Right ventricle myocardium inferior (tissue), 1 donor: ENCODE measurements around the gene RPL32. TPM values are rescaled to one million over a fixed set of nuclear protein-coding genes. Genes with fewer than 3 reads are reported as not detected.

ENCODE experiments used
- ATAC-seq: fragments of 200-7000 bp; cut with Tn5 transposase; one replicate; pipeline ENCODE4 v1.9.1; 2020; ENCODE audit warnings: mild to moderate bottlenecking, moderate library complexity
- DNase-seq: peaks from one replicate; pipeline ENCODE4 v3.0.0; 2021; ENCODE audit errors: missing footprints
- intact Hi-C: fragments of 100-400 bp; cut with DNase I; formaldehyde crosslinking; loops from one replicate; pipeline ENCODE4 v1.11.0; 2022
- total RNA-seq: library from RNA; stranded (reverse); fragmentation: NEBNext Ultra II Directional; extraction: Animal tissue kit (Norgen Biotek cat#: 25700); gene quantifications from one replicate; pipeline ENCODE4 v1.2.1, GENCODE V29; 2021
- donor health status: DM: no; HTN: yes; CAD: no; lungs with severe emphysema.

The RPL32 gene
- total RNA-seq, 1 donor from 2014 or later = 953 TPM

DNA sequence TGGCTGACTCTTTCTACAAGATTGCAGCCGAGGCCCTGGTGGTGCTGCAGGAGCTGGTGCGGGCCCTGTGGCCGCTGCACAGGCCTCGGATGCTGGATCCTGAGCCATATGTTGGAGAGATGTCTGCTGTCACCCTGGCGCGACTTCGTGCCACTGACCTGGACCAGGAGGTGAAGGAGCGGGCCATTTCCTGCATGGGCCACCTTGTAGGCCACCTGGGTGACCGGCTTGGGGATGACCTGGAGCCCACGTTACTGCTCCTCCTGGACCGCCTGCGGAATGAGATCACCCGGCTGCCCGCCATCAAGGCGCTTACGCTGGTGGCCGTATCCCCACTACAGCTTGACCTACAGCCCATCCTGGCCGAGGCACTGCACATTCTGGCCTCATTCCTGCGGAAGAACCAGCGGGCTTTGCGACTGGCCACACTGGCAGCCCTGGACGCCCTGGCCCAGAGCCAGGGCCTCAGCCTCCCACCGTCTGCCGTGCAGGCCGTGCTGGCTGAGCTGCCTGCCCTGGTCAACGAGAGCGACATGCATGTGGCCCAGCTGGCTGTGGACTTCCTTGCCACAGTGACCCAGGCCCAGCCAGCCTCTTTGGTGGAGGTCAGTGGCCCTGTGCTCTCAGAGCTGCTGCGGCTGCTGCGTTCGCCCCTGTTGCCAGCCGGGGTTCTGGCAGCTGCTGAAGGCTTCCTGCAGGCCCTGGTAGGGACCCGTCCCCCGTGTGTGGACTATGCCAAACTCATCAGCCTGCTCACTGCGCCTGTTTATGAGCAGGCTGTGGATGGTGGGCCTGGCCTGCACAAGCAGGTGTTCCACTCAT is 24.6 kb downstream of the RPL32 start:
- intact Hi-C loops = no loop called here
- ATAC-seq (peak; percentile 32), DNase-seq (no peak)

DNA sequence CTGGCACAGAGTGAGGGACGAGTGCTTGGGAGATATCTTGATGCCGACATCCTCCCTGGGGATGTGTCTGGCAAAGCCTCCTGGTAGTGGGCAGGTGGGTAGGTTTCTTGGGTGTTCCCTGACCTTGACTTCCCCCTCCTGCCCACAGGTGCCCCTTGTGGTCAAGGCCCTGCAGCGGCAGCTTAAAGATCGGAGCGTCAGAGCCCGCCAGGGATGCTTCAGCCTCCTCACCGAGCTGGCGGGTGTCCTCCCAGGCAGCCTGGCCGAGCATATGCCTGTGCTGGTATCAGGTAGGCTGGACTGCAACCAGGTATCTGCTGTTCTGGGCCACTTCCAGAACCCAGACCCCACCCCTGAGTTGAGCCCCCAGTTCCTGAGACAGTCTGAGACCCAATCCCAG is 25.6 kb downstream of the RPL32 start:
- intact Hi-C loops = no loop called here
- no peak for ATAC-seq
- no peak for DNase-seq

DNA sequence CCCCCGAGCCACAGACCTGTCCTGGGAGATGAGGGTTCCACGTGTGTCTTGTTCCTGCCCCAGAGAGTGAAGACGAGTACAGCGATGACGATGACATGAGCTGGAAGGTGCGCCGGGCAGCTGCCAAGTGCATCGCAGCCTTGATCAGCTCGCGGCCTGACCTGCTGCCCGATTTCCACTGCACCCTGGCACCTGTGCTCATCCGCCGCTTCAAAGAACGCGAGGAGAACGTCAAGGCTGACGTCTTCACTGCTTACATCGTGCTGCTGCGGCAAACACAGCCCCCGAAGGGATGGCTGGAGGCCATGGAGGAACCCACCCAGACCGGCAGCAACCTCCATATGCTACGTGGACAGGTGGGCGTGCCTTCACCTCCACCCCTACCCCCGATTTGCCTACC is 26.3 kb downstream of the RPL32 start:
- ATAC-seq (no peak), DNase-seq (no peak)
- intact Hi-C loops = no loop called here

DNA sequence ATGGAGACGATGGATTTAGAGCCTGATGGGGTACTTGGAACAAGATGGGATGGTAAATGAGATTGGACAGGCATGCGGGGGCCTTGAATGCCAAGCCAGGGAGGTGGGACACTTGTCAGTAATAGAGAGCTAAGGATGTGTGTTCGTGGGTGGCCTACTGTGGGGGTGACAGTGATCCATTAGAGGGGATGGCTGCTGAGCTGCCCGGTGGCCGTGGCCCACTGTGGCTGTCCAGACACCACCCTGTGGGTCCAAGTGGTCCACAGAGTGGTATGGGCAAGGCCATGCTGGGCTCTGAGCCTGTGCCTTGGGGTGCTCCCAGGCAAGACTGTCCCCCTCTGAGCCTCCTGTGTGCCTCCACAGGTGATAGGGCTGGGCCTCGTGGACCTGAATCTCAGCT is 27.4 kb downstream of the RPL32 start:
- intact Hi-C loops = no loop called here
- DNase-seq (no peak), ATAC-seq (no peak)

DNA sequence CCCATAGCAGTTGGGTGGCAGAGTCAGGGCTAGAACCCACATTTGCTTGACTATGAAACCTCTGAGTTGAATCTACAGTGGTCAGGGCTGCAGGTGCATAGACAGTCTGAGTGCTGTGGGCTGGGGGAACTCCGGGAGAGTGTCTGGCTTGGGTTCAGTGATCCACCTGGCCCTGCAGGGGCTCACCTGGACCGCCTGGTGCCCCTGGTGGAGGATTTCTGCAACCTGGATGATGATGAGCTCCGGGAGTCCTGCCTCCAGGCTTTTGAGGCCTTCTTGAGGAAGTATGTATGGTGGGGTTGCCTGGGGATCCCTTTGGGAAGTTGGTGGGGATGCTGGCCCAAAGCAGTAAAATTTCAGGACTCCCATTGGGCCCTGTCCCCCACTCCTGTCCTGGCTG is 28.6 kb downstream of the RPL32 start:
- ATAC-seq (no peak), DNase-seq (no peak)
- intact Hi-C loops = no loop called here

DNA sequence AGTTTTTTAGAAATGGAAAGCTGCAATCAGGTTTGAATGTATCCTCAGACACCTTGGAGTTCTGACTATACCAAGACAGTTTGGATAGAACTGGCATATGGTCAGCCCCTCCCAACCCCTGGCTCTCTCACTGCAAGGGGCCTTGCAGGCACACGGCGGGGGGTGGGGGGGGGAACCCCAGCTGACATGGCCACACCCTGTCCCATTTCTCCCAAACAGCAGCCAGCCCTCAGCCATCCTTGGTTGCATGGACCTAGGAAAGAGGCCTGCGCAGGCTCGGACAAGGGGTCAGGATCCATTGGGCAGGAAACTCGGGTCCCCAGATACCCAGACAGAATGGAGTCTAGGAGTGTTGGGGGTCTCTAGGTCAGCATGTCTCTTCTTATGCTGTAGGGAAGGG is 30.4 kb downstream of the RPL32 start:
- DNase-seq (no peak), ATAC-seq (no peak)
- intact Hi-C loops = no loop called here

DNA sequence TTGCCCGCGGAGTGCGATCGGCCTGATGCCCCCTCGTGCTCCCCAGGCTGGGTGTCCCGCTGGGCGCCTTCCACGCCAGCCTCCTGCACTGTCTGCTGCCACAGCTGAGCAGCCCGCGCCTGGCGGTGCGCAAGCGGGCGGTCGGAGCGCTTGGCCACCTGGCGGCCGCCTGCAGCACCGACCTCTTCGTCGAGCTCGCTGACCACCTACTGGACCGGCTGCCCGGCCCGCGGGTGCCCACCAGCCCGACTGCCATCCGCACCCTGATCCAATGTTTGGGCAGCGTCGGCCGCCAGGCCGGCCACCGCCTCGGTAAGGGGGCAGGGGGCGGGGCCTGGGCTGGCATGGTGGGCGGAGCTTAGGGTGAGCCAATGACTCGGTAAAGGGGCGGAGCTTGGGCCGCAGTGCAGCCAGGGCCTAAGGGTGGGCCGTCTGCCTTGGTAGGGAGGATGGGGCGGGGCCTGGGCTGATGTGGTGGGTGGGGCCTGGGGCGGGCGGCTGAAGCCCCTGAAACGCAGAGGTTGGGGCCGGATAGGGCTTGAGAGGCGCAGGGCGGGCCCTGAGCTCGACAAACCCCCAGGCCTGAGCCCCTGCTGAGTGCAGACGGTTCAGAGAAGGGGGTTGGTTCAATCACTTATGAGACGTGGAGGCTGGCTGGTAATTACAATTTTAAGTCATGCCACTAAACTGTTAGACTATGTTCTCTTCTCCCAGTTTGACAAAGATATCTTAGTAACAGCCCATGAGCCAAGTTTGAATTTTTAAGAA is 31.2 kb downstream of the RPL32 start:
- DNase-seq (peak; percentile 98), ATAC-seq (peak; percentile 99)
- intact Hi-C loops = no loop called here

DNA sequence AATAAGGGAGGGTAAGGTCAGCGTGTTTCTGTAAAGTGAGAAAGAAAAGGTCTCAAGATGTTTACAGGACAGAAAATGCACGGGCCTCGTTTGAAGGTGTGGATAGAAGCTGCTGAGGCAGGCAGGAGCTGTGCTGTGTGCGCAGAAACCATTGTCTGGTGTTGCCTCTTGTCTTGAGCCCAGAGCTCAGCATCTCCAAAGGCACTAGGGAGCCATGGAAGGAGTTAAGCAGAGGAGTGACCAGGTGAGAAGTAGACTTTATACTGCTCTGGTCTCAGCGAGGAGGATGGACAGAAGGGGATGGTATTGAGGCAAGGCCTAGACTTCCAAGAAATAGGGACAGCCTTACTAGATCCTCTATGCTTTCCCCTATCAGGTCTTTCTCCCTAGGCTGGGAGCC is 31.9 kb downstream of the RPL32 start:
- ATAC-seq = no peak
- intact Hi-C loops = loop anchor here (5.0 kb wide), 1 partner anchor 102 kb away; no protein-coding TSS in a partner anchor
- no peak for DNase-seq

DNA sequence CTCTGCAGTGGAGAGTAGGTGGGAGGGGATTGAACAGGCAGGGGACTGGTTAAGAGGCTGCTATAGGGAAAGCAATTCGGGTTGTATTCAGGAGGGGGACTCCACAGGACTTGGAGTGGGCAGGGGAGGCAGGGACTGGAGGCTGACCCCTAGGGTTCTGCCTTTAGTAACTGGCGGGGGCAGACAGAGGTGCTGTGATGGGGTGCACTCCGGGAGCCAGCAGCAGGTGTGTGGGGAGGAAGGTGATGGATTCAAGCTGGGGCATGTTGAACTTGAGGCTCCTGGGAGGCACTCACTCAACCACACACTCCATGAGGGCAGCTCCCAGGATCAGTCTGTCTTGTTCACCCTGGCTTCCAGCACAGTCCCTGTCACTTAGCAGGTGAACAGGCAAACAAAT is 32.4 kb downstream of the RPL32 start:
- intact Hi-C loops = loop anchor here (5.0 kb wide), 1 partner anchor 102 kb away; no protein-coding TSS in a partner anchor
- no peak for ATAC-seq
- no peak for DNase-seq

DNA sequence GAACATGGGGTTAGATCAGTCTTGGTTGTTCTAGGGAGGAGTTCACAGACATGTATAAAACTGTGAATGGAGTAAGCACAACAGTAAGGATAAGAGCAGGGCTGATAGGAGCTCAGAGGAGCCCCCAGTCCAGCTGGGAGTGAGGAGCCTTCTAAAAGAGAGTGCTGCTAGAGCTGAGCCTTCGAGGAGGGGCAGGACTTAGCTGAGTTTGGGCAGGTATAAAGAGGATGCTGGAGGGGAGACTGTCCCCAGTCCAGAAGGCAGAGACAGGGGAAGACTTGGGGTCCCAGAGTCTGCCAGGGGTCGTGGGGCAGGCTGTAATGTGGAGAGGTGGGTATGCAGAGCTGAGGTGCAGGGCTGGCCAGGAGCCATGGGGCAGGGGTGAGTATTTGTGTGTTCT is 32.8 kb downstream of the RPL32 start:
- DNase-seq (no peak), ATAC-seq (no peak)
- intact Hi-C loops = loop anchor here (5.0 kb wide), 1 partner anchor 101 kb away; no protein-coding TSS in a partner anchor

DNA sequence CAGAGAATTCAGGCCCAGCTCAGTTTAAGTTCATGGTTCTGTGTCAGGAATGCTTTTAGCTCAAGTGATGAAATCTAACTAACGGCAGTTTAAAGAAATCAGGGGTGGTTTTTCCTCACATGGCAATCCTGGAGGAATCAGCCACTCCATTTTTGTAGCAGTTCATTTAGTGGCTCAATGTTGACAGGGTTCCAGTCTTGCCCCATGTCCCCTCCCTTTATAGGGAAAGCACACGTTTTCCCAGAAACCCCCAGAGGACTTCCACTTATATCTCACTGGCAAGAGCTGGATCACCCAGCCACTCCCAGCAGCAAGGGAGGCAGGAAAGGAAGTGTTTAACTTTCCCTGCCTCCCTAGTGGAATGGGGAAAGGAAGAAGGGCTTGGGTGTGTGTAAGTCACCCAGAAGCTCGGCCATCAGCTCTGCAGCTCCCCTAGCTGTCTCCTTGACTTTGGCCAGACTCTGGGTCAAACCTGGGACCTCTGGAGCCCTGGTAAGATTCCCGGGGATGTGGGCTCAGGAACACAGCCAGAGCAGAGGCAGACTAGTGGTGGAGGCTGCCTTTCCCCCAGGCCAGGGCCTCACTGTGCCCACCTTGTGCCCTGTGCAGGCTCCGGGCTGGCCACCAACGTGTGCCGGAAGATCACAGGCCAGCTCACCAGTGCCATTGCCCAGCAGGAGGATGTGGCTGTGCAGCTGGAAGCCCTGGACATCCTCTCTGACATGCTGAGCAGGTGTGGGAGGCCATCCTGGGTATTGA is 33.6 kb downstream of the RPL32 start:
- ATAC-seq (no peak), DNase-seq (no peak)
- intact Hi-C loops = loop anchor here (5.0 kb wide), 1 partner anchor 100 kb away; no protein-coding TSS in a partner anchor

DNA sequence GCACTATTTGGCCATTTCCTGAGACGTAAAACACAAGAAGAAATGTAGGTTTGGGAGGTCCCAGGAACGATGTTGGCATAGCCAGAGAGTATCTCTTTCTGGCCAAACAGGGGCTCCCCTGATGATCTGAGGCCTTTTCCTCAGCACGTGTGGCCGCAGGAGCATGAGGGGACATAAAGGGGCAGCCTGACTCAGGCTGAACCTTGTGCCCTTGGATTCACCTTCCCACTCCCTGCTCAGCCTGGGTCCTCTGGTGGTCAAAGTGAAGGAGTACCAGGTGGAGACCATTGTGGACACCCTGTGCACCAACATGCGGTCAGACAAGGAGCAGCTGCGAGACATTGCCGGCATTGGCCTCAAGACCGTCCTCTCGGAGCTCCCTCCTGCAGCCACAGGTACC is 34.3 kb downstream of the RPL32 start:
- intact Hi-C loops = loop anchor here (5.0 kb wide), 1 partner anchor 100 kb away; no protein-coding TSS in a partner anchor
- DNase-seq = no peak
- ATAC-seq = no peak

DNA sequence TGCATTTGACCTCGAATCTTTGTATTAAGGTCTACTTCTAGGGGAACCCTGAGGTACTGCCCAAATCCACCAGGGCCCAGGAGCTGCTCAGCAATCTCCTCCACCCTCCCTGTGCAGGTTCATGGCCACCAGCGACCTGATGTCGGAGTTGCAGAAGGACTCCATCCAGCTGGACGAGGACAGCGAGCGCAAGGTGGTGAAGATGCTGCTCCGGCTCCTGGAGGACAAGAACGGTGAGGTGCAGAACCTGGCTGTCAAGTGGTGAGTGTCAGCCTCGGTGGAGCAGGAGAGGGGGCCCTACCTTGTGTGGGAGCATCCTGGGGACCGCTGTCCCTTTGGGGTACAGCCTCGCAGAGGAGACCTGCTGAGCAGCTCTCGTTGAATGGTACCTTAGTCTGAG is 38.0 kb downstream of the RPL32 start:
- ATAC-seq = no peak
- no peak for DNase-seq
- intact Hi-C loops = no loop called here

DNA sequence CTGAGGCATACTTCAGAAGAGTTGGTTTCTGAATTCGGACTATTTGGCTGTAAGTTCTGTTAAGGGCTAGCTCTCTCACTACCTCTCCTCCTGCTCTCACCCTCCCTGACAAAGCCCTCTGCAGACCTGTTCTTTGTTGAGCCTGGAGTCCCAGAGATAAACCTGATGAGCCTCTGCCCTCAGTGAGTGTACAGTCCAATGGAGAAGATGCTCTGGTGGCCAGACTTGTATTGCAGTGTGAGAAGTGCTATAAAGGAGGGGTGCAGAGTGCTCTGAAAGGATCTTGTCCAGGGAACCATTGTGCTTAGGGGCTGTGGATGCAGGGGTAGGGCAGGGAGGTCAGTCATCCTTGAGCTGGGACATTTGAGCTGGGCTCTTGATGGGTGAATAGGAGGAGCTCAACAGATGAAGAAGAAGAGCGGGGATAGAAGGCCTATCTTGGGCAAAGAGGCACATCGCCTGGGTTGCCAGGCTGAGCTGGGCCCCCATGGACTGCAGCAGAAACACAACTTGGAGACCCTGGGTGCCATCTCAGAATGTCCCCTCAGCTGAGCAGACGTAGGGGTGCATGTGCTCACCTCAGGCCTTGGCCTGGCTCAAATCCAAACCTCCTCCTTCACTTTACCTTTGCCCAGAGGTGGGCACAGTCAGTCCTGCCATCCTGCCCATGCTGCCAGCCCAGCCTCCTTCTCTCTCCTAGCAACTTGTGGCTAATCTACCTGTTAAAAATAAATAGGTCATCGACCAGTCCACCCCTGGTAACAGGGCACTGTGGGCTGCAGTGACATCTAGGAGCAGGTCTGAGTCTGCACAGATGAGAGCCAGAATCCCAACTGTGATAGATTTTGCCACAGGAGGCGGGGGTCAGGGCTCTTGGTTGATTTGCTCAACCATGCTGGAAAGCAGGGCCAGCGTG is 41.6 kb downstream of the RPL32 start:
- no peak for ATAC-seq
- DNase-seq = no peak
- intact Hi-C loops = loop anchor here (5.0 kb wide), 1 partner anchor 242 kb away; the partner anchor contains the start of gene MKRN2

DNA sequence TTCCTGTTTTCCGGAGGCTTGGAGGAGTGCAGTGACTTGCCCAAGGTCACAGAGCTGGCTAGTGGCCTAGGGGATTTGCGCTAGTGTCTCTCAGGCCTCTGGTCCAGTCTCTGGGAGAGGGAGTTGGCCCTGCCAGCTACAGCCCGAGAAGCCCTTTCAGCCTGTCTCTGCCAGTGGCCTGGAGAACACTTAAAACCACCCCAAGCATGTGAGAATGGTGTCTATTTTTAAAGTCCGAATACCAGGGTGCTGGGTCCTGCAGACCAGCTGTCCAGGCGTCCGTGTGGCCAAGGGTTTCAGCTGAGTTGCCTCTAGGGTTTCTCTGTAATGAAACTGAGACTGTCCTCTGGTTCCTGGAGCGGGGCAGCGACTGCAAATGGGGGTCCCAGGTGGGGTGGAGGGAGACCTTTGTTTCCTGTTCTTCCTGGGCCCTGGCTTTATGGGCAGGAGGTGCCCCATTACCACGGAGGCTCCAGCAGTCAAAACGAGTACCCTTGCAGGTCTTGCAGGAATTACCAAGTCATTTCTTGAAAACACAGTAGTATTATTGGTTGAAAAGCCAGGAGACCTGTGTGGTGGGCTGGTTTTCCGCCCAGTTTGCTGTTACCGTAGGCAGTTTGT is 42.7 kb downstream of the RPL32 start:
- intact Hi-C loops = loop anchor here (5.0 kb wide), 1 partner anchor 241 kb away; the partner anchor contains the start of gene MKRN2
- DNase-seq = no peak
- peak; percentile 69 for ATAC-seq

DNA sequence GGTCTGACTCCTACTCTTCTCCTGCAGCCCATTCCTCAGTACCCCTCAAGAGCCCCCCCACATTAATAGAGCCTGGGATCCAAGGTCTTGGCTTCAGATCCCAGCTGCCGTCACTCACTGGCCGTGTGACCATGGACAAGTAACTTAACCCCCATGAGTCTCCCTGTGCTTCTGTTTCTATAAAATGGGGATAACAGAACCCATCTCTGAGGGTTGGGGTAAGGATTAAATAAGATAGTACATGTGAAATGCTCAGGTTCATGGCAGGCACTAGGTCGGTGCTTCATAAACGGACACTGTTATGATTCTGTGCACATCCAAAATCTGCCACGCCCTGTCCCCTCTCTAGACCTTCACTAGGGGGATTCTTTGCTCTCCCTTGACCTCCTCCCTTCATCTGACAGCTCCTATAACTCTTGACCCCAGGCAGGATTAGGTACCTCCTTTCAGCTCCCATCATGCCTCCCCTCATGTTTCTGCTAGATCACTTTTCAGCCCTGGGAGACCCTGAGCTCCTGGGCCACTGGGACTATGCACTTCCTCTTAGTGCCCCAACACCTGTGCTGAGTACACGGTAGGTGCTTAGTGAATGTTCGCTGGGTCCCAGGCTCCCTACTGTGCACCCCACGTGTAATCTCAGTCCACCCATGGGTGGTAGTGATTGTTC is 43.3 kb downstream of the RPL32 start:
- intact Hi-C loops = loop anchor here (5.0 kb wide), 1 partner anchor 241 kb away; the partner anchor contains the start of gene MKRN2
- DNase-seq = no peak

More for the DNA sequence above, 43.3 kb downstream of the RPL32 start:
- no peak for ATAC-seq
